ENCODE results near the gene UNC5C. TPM values are rescaled to one million over a fixed set of nuclear protein-coding genes. Genes with fewer than 3 reads are reported as not detected.

Gene UNC5C
- total RNA-seq, 1 donor from 2014 or later = not detected

DNA sequence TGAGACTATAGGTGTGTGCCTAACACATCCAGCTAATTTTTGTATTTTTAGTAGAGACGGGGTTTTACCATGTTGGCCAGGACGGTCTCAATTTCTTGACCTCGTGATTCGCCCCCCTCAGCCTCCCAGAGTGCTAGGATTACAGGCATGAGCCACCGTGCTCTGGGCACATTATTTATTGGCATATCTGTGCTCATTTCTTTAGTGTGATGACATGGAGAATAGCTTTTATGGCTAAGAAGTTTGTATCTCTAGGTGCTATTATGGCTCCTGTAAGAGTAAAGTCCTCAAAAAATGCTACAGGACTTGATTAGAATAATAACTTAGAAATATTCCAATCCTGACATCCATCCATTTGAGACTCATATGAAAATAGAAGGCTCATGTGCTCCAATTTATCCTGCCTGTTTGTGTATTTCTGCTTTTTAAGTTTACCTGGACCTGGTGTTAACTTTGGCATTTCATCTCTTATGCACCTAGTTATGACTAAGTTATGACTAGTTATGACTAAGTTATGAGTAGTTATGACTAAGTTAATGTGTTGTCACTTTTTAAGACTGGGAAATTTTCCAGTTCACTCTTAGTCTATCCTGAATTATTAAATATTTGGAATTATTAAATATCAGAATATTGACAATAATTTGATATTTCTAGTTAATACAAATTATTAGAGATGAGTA, 36.4 kb upstream of the UNC5C start:
- peak; percentile 95 for DNase-seq (ENCODE audit: low read depth)
- H3K36me3 ChIP-seq (ENCODE audit: control insufficient read depth, insufficient read depth, low read length) = no peaks in the 10 kb centered on the region
- no peak overlapping the region for H3K4me3 ChIP-seq (ENCODE audit: low read depth, low read length)
- FAIRE-seq = no peak
- TF ChIP-seq, protein P1, sequence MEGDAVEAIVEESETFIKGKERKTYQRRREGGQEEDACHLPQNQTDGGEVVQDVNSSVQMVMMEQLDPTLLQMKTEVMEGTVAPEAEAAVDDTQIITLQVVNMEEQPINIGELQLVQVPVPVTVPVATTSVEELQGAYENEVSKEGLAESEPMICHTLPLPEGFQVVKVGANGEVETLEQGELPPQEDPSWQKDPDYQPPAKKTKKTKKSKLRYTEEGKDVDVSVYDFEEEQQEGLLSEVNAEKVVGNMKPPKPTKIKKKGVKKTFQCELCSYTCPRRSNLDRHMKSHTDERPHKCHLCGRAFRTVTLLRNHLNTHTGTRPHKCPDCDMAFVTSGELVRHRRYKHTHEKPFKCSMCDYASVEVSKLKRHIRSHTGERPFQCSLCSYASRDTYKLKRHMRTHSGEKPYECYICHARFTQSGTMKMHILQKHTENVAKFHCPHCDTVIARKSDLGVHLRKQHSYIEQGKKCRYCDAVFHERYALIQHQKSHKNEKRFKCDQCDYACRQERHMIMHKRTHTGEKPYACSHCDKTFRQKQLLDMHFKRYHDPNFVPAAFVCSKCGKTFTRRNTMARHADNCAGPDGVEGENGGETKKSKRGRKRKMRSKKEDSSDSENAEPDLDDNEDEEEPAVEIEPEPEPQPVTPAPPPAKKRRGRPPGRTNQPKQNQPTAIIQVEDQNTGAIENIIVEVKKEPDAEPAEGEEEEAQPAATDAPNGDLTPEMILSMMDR (IDR thresholded peaks at IDR 0.05; ENCODE audit: insufficient read depth, low read length, severe bottlenecking) = no peak
- H3K27me3 ChIP-seq (ENCODE audit: control insufficient read depth, insufficient read depth, low read length) = no peaks in the 10 kb centered on the region

DNA sequence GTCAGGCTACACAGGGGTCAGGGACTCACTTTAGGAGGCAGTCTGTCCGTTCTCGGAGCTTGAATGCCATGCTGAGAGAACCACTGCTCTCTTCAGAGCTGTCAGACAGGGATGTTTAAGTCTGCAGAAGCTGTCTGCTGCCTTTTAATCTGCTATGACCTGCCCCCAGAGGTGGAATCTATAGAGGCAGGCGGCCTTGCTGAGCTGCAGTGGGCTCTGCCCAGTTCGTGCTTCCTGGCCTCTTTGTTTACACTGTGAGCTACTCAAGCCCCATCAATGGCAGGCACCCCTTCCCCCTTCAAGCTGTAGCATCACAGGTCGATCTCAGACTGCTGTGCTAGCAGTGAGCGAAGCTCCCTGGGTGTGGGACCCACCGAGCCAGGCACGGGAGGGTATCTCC, 31.5 kb upstream of the UNC5C start:
- DNase-seq (ENCODE audit: low read depth) = no peak
- H3K4me3 ChIP-seq (ENCODE audit: low read depth, low read length) = no peak overlapping the region
- TF ChIP-seq, protein P1 (IDR thresholded peaks at IDR 0.05; ENCODE audit: insufficient read depth, low read length, severe bottlenecking) = no peak
- H3K36me3 ChIP-seq (ENCODE audit: control insufficient read depth, insufficient read depth, low read length) = no peaks in the 10 kb centered on the region
- no peaks in the 10 kb centered on the region for H3K27me3 ChIP-seq (ENCODE audit: control insufficient read depth, insufficient read depth, low read length)
- no peak for FAIRE-seq

DNA sequence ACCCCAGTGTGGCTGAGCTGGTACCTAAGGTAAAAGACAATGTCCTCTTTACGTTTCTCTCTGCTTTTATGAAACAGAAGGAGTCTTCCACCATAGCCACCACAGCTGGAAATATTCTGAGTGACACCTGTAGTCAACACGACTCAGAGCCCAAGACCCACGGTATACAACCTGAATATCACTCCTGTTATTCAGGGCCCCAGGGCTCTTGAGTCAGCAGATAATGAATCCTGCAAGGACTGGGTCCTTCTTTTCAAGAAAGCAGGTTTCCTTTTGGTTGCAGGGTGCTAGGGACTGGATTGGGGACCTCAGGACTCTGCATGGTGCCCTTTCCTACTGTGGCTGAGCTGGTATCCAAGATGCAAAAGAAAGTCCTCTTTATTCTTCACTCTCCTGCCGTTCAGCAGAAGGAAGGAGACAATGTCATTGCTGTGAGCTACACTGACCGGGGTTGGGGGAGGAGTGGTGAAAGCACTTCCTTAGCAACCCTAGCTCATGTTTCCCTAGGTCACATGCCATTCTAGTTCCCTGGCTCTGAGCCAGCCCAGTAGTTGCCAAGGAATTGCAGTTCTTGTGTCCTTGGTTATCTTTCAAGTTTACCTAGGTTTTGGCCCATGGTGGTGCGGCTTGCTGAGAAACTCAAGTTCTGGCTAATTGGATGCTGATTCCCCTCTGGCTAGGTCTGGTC, 23.7 kb upstream of the UNC5C start:
- TF ChIP-seq, protein P1 (IDR thresholded peaks at IDR 0.05; ENCODE audit: insufficient read depth, low read length, severe bottlenecking) = no peak
- Histone ChIP-seq H3K27me3 (ENCODE audit: control insufficient read depth, insufficient read depth, low read length) (no peaks in the 10 kb centered on the region), H3K36me3 (ENCODE audit: control insufficient read depth, insufficient read depth, low read length) (no peaks in the 10 kb centered on the region), H3K4me3 (ENCODE audit: low read depth, low read length) (no peak overlapping the region)
- peak; percentile 84 for DNase-seq (ENCODE audit: low read depth)
- FAIRE-seq = peak; percentile 92

DNA sequence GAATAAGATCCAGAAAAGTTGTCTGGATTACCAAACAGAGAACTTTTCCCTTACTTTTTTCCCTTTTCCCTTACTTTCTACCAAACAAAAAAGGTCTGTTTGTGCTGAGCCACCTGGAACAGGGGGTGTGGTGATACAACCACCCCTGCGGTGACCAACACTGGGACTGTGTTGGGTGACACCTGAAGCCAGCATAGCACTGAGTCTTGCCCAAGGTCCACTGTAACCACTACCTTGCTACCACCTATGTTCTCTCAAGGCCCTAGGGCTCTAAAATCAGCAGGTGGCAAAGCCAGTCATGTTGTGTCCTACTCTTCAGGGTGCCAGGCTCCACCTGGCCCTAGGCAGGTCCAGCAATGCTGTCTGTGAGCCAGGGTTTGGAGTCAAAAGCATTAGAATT, 22.8 kb upstream of the UNC5C start:
- H3K36me3 ChIP-seq (ENCODE audit: control insufficient read depth, insufficient read depth, low read length) = no peaks in the 10 kb centered on the region
- DNase-seq (ENCODE audit: low read depth) (no peak), FAIRE-seq (no peak)
- H3K27me3 ChIP-seq (ENCODE audit: control insufficient read depth, insufficient read depth, low read length) = no peaks in the 10 kb centered on the region
- TF ChIP-seq, protein P1 (IDR thresholded peaks at IDR 0.05; ENCODE audit: insufficient read depth, low read length, severe bottlenecking) = no peak
- no peak overlapping the region for H3K4me3 ChIP-seq (ENCODE audit: low read depth, low read length)

DNA sequence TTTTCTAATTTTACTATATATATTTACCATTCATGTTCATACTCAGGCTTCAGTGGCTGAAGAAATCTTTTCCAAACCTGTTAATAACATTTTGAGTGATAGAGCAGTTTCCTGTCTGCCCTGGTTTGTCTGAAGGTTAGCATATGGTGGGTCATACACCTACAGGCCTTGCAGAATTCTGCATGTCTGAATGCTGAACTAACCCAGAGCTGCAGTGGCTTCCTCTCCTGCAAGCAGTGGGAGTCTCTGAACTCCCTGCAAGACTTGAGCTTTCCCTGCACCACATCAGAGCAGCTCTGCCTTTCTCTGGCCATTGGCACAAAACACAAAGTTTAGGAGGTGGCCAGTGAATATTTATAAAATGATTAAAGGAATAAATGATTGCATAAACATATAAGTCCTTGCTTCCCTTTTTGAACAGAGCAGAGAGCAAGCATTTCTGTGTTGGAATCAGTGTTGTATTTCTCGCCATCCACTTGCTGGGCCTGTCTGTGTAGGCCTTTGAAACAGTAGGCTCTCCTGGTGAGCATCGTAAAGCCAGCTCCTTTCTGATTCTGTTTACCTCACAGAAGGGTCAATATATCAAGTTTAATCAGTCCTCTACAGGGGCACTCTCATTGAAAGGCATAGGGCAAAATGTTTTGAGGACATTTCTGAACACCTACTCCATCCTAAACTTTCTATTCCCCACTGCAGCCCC, 15.0 kb upstream of the UNC5C start:
- Histone ChIP-seq H3K27me3 (ENCODE audit: control insufficient read depth, insufficient read depth, low read length) (no peaks in the 10 kb centered on the region), H3K4me3 (ENCODE audit: low read depth, low read length) (no peak overlapping the region), H3K36me3 (ENCODE audit: control insufficient read depth, insufficient read depth, low read length) (no peaks in the 10 kb centered on the region)
- TF ChIP-seq, protein P1 (IDR thresholded peaks at IDR 0.05; ENCODE audit: insufficient read depth, low read length, severe bottlenecking) = no peak
- FAIRE-seq = no peak
- no peak for DNase-seq (ENCODE audit: low read depth)

Data from bronchial epithelial cell (primary cell).